HG03565 (cell line): Measurements from ENCODE around the gene IL1R2.
A peak's percentile ranks its signal among the peaks of the same experiment; 100 is the strongest.
"Not testable (repeated sequence)": the region's sequence is repeated elsewhere in the genome, so short reads cannot be mapped to it uniquely, and the experiment has no call there.

Experiments
- ATAC-seq: cut with Tn5 transposase; IDR thresholded peaks from one replicate; pipeline ENCODE4 v1.9.1; 2021; ENCODE audit warnings: mild to moderate bottlenecking, moderate library complexity; ENCODE audit not compliant: unreplicated experiment

The IL1R2 gene

DNA sequence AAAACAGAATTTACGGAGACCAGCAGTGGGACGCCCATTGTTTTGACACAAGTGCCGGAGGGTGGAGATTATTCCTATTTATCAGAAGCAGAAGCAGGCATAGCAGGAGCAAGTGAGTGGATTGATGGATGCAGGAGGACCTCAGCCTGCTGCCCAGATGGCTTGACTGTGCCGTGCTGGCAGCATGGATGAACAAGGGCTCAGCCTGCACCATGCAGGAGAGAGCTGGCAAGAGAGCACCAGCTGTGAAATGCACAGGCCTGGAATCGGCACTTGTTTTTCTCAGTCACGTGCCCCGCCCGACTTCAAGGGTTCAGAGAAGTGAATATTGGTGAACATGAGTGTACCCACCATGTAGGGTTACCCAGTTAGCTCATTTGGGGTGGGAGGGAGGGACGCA lies 4.0 kb downstream of the IL1R2 start:
- ATAC-seq, result no peak

DNA sequence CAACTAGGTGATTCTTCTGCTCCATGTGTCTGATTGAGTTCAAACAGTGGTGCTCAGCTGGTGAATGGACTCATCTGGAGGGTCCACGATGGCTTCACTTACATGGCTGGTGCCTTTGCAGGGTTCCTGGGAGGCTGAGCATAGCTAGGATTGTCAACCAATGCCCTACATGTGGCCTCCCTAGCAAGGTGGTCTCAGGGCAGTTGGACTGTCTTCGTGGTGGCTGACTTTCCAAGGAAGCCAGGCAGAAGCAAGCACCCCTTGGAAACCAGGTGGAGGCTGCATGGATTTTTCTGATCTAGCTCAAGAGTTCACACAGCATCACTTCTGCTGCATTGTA lies 6.8 kb downstream of the IL1R2 start:
- ATAC-seq, result no peak

GRCh38 chr2:101998896-101999789 lies 7.4 kb downstream of the IL1R2 start:
- ATAC-seq, result peak; percentile 33

DNA sequence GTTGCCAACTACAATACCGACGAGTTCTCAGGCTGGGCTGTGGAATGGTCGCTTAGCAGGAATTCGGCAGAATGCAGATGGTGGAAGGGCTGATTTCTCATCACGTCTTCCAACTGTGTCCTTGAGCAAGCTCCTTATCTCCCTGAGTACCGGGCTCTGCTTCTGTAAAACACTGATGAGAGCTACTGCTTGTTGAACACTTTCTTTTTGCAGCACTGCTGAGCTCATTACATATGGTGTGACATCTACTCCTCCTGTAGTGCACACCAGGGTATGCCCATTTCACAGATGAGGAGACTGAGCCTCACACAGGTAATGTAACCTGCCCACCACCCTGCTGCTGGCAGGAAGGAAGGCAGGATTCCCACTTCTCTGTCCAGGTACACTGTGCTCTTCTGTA lies 8.3 kb downstream of the IL1R2 start:
- no peak for ATAC-seq

DNA sequence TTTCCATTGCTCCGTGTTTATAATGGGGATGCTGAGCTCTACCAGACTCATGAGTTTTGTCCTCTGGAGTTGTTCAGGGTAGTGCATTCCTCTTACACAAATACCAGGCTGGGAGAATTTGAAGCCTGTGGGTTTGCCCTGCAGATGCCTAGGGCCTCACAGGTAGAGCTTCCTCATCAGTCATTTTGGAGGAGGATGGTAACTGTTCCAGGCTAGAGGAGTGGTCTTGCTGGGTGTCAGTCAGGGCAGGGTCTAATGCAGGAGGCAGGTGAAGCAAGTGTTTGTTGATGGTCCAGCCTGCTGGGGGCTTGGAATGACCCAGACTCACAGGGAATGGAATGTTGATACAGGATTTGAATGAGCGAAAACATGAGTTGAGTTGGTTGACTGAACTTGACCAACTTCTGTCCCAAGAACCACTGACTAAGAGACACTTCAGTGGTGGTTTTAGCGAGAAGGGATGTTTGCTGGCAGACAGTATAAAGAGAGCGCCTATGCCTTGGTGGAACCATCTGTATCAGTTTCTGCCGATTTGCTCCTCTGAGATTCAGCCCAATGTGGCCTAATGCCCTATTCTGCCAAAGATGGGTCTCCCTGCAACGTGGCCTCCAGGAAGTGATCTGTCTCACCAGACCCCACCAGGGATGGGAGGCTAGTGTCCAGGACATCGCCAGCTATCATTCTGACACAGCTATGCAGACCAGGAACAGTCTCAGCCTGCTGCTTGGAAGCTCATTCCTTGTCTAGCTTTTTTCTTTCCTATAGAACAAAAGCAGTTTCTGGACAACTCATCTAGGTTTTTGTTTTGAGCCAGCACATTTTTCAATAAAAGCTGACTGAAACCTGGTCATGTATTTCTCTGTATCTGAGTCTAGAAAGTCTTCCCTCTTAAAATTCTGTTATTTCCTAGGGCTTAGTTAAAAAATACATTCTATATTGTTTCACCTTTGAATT lies 9.3 kb downstream of the IL1R2 start:
- no peak for ATAC-seq

GRCh38 chr2:102001767-102002142 lies 10.0 kb downstream of the IL1R2 start:
- no peak for ATAC-seq

- ATAC-seq, result no peak
Measured at GRCh38 chr2:102002228-102002627, 10.5 kb downstream of the IL1R2 start.

- ATAC-seq, result not testable (repeated sequence)
Measured at GRCh38 chr2:102002909-102003308, 11.1 kb downstream of the IL1R2 start.

- no peak for ATAC-seq
Measured at GRCh38 chr2:102003696-102004095, 11.9 kb downstream of the IL1R2 start.

- no peak for ATAC-seq
Measured at GRCh38 chr2:102004581-102004980, 12.8 kb downstream of the IL1R2 start.

DNA sequence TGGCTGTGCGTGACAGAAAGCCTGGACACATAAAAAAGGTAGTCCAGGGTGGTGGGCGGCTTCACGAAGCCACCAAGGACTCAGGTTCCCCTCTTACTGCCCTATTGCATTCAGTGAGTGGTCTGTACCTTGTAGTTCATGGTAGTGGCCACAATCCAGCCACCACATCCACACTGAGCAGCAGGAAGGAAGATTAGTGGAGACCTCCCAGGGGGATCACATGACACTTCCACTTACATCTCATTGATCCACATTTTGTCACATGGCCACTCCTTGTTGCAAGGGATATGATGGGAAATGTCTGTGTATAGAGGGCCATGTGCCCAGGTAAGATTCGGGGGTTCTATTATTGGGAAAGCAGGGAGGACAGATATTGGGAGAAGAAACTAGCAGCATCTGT lies 13.7 kb downstream of the IL1R2 start:
- no peak for ATAC-seq

DNA sequence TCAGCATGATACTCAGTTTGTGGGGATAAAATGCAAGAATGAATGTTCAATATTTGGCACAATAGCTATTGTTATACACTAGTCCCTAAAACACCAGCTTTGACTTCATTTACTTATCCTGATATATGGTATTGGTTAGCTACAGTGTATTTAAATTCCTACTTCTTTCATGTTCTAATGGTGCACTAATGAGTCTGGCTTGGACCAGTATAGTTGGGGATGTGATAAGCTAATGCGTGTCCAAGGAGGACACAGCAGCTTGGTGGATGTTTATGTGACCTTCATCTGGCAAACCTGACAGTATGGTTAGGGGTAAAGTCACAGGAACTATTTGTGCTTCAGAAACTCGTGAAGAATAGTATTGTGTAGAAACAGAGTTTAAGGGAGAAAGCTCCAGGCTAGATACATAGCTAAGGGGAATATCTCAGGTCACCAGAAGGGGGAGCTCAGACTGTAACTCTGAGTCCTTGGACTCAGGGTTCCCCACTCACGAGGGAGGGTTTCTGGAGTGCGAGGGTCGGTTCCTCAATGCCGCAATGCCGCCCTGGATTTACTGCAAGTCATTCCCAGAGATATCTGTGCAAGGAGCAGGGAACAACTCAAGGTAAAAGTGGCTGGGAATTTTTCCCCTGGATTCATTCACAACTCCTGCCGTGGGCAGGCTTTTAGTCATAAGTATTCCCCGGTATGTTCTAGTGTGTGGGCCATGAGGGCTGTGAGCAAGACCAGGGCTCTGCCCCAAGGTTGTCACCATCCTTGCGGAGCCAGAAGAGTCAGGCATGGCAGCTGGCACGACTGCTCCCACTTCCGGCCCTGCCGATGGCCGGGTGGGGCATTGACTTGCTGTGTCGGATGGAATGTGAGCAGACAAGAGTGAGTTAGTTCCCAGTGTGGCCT lies 14.5 kb downstream of the IL1R2 start:
- no peak for ATAC-seq

DNA sequence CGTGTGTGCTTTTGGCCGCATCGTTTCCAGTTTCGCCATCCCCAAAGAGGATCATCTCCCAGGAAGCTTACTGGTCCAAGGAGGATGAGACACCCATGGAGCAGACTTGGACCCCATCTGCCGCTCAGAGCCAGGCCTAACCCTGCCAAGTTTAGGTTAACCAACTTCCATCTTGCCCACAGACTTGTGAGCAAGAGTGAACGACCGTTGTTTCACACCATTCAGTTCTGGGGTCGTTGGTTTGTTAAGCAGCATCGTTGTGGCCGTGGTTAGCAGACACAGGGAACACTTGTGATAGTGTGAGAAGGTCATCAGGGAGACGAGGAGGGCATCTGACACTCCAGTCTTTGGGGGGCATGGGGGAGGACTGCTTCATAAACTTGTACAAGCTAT lies 15.1 kb downstream of the IL1R2 start:
- no peak for ATAC-seq

GRCh38 chr2:102008490-102008889 lies 16.7 kb downstream of the IL1R2 start:
- ATAC-seq, result no peak

GRCh38 chr2:102009557-102009956 lies 17.8 kb downstream of the IL1R2 start:
- ATAC-seq, result no peak

DNA sequence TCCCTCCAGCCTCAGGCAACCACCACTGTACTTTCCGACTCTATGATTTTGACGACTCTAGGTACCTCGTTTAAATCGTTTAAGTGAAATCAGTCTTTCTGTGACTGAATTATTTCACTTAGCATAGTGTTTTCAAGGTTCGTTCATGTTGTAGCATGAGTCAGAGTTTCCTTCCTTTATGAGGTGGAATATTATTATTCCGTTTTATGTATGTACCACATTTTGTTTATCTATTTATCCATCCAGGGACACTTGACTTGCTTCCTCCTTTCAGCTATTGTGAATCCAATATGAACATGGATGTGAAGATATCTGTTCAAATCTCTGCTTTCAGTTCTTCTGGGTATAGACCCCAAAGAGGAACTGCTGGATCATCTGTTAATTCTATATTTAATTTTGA lies 19.1 kb downstream of the IL1R2 start:
- ATAC-seq, result no peak

- no peak for ATAC-seq
Measured at GRCh38 chr2:102012061-102012614, 20.4 kb downstream of the IL1R2 start.

DNA sequence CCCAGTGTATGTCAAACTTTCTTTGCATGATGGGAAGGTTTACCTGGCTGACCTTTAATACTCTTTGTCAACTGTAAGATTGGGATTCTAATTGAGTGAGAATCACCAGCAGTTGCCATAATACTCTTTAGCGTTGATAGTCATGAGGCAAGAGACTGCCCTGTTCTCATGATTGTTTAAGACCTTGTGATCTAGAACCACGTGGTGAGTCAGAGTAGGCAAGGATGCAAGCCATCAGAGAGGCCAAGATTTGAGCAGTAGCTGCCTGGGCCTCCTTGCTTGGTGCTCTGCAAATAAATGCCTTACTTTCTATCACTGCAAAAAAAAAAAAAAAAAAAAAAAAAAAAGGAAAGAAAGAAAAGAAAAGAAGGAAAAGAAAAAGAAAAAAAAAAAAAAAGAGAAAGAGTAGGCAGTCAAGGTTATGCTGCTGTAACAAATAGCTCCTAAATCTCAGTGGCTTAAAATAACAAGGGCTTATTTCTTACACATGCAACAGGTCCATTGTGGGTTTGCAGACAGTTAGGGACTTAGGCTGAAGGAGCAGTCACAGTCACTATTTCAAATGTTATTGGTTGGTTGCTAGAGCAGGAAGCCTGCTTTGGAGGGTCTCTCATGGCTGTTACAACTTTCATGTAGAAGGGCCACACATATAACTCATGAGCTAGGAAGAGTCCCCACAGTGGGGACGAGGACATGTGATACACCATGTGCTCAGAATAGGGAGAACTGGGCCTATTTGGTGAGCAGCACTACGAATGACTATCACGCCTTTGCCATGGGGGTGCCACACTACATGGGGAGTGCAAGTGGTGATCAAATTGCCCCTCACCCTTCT lies 21.7 kb downstream of the IL1R2 start:
- ATAC-seq, result no peak

GRCh38 chr2:102014041-102014345 lies 22.2 kb downstream of the IL1R2 start:
- no peak for ATAC-seq

DNA sequence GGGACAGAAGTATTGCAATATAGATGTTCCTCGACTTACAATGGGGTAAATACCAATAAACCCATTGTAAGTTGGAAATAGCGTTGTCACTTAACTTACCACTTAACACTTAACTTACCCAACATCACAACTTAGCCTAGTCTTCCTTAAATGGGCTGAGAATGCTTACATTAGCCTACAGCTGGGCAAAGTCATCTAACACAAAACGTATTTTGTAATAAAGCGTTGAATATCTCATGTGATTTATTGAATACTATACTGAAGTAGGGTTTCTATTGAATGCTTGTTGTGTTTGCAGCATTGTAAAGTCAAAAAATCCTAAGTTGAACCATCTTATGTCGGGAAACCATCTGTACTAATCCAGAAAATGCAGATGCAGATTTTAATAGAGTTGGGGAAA lies 23.6 kb downstream of the IL1R2 start:
- no peak for ATAC-seq
